Activated naive CD4-positive, alpha-beta T cell treated with anti-CD3 and anti-CD28 coated beads for 36 hours (primary cell): Measurements from ENCODE around the gene WDR44. TPM values are rescaled to one million over a fixed set of nuclear protein-coding genes. Genes with fewer than 3 reads are reported as not detected.

Experiments
- CTCF ChIA-PET: fragments of 350-600 bp; sonication (Branson Sonifier 250); formaldehyde crosslinking; loops from one replicate; lab custom pipeline; 2021; ENCODE audit warnings: antibody characterized with exemption; lab: Charles Lee
- DNase-seq: peaks from one replicate; pipeline ENCODE4 v3.0.0-alpha.2; 2020
- H3K27ac Mint-ChIP-seq: one replicate; pipeline ENCODE4 v1.8.0; 2021; ENCODE audit warnings: mild to moderate bottlenecking, mixed read lengths
- H3K27me3 Mint-ChIP-seq: one replicate; pipeline ENCODE4 v1.8.0; 2021; ENCODE audit warnings: low read depth, mixed read lengths
- H3K36me3 Mint-ChIP-seq: one replicate; pipeline ENCODE4 v1.8.0; 2021; ENCODE audit warnings: low read depth, mixed read lengths
- H3K4me1 Mint-ChIP-seq: one replicate; pipeline ENCODE4 v1.8.0; 2021; ENCODE audit warnings: low read depth, mixed read lengths
- H3K4me3 Mint-ChIP-seq: one replicate; pipeline ENCODE4 v1.8.0; 2021; ENCODE audit warnings: mild to moderate bottlenecking, moderate library complexity, mixed read lengths
- H3K9me3 Mint-ChIP-seq: one replicate; pipeline ENCODE4 v1.8.0; 2021; ENCODE audit warnings: mixed read lengths
- intact Hi-C: fragments of 100-400 bp; cut with micrococcal nuclease; formaldehyde crosslinking; loops from one replicate; pipeline ENCODE4 v1.15.1; 2023
- total RNA-seq, 2 experiments: library from RNA; stranded (reverse); gene quantifications; one replicate each; pipeline ENCODE4 v1.2.3, GENCODE V29; 2021

The WDR44 gene
- total RNA-seq, 2 experiments from 2014 or later = 4.0 to 5.4 TPM

GRCh38 chrX:118367338-118367737 lies 21.4 kb downstream of the WDR44 start:
- H3K27me3 Mint-ChIP-seq = no peaks in the 10 kb centered on the region
- no peak for DNase-seq
- intact Hi-C loops = no loop called here
- CTCF ChIA-PET = no interaction called here
- peaks cover 4% of the 10 kb centered on the region for H3K36me3 Mint-ChIP-seq
- H3K9me3 Mint-ChIP-seq = no peaks in the 10 kb centered on the region
- peaks cover 13% of the 10 kb centered on the region for H3K4me1 Mint-ChIP-seq
- no peak overlapping the region for H3K27ac Mint-ChIP-seq
- no peak overlapping the region for H3K4me3 Mint-ChIP-seq

- Mint-ChIP-seq H3K9me3 (no peaks in the 10 kb centered on the region), H3K4me3 (no peak overlapping the region), H3K27ac (no peak overlapping the region), H3K4me1 (peaks cover 13% of the 10 kb centered on the region), H3K27me3 (no peaks in the 10 kb centered on the region), H3K36me3 (peaks cover 4% of the 10 kb centered on the region)
- intact Hi-C loops = no loop called here
- no peak for DNase-seq
- CTCF ChIA-PET = no interaction called here
These were observed 22.5 kb downstream of the WDR44 start for GRCh38 chrX:118368398-118368797.

- intact Hi-C loops = no loop called here
- H3K4me1 Mint-ChIP-seq = peaks cover 5% of the 10 kb centered on the region
- H3K4me3 Mint-ChIP-seq = no peak overlapping the region
- H3K27me3 Mint-ChIP-seq = no peaks in the 10 kb centered on the region
- H3K9me3 Mint-ChIP-seq = no peaks in the 10 kb centered on the region
- peaks cover 4% of the 10 kb centered on the region for H3K36me3 Mint-ChIP-seq
- DNase-seq = no peak
- CTCF ChIA-PET = interaction anchor here (0.6 kb wide), 1 partner anchor 45 kb away, joined by 3 read pairs; no protein-coding TSS in a partner anchor
- H3K27ac Mint-ChIP-seq = no peak overlapping the region
These were observed 25.2 kb downstream of the WDR44 start for GRCh38 chrX:118370921-118371624.

GRCh38 chrX:118373538-118373937 lies 27.6 kb downstream of the WDR44 start:
- no peaks in the 10 kb centered on the region for H3K36me3 Mint-ChIP-seq
- no peaks in the 10 kb centered on the region for H3K27me3 Mint-ChIP-seq
- no peaks in the 10 kb centered on the region for H3K9me3 Mint-ChIP-seq
- CTCF ChIA-PET = no interaction called here
- no peak for DNase-seq
- intact Hi-C loops = no loop called here
- no peak overlapping the region for H3K4me3 Mint-ChIP-seq
- no peak overlapping the region for H3K27ac Mint-ChIP-seq
- peaks cover 5% of the 10 kb centered on the region for H3K4me1 Mint-ChIP-seq

GRCh38 chrX:118383120-118383519 lies 37.2 kb downstream of the WDR44 start:
- H3K4me1 Mint-ChIP-seq = no peaks in the 10 kb centered on the region
- H3K4me3 Mint-ChIP-seq = no peak overlapping the region
- H3K9me3 Mint-ChIP-seq = no peaks in the 10 kb centered on the region
- CTCF ChIA-PET = interaction anchor here (1.0 kb wide), 1 partner anchor 217 kb away, joined by 4 read pairs; no protein-coding TSS in a partner anchor
- H3K27ac Mint-ChIP-seq = no peak overlapping the region
- DNase-seq = no peak
- H3K27me3 Mint-ChIP-seq = no peaks in the 10 kb centered on the region
- intact Hi-C loops = no loop called here
- peaks cover 4% of the 10 kb centered on the region for H3K36me3 Mint-ChIP-seq

GRCh38 chrX:118392716-118393115 lies 46.8 kb downstream of the WDR44 start:
- no peak for DNase-seq
- no peaks in the 10 kb centered on the region for H3K9me3 Mint-ChIP-seq
- H3K4me1 Mint-ChIP-seq = no peaks in the 10 kb centered on the region
- intact Hi-C loops = no loop called here
- CTCF ChIA-PET = no interaction called here
- peaks cover 4% of the 10 kb centered on the region for H3K36me3 Mint-ChIP-seq
- no peaks in the 10 kb centered on the region for H3K27me3 Mint-ChIP-seq
- no peak overlapping the region for H3K4me3 Mint-ChIP-seq
- H3K27ac Mint-ChIP-seq = no peak overlapping the region

GRCh38 chrX:118396113-118396512 lies 50.2 kb downstream of the WDR44 start:
- CTCF ChIA-PET = no interaction called here
- no peaks in the 10 kb centered on the region for H3K4me1 Mint-ChIP-seq
- H3K36me3 Mint-ChIP-seq = peaks cover 6% of the 10 kb centered on the region

GRCh38 chrX:118418811-118419251 lies 72.9 kb downstream of the WDR44 start:
- DNase-seq = no peak
- Mint-ChIP-seq H3K27ac (no peak overlapping the region), H3K4me3 (no peak overlapping the region), H3K4me1 (peaks cover 10% of the 10 kb centered on the region), H3K27me3 (no peaks in the 10 kb centered on the region), H3K9me3 (no peaks in the 10 kb centered on the region), H3K36me3 (peaks cover 8% of the 10 kb centered on the region)
- intact Hi-C loops = no loop called here
- CTCF ChIA-PET = no interaction called here

More at GRCh38 chrX:118396113-118396512, 50.2 kb downstream of the WDR44 start:
- no peaks in the 10 kb centered on the region for H3K9me3 Mint-ChIP-seq
- no peak for DNase-seq
- intact Hi-C loops = no loop called here
- no peak overlapping the region for H3K27ac Mint-ChIP-seq
- no peaks in the 10 kb centered on the region for H3K27me3 Mint-ChIP-seq
- no peak overlapping the region for H3K4me3 Mint-ChIP-seq

GRCh38 chrX:118420462-118420861 lies 74.6 kb downstream of the WDR44 start:
- DNase-seq = no peak
- no peaks in the 10 kb centered on the region for H3K9me3 Mint-ChIP-seq
- intact Hi-C loops = no loop called here
- H3K4me1 Mint-ChIP-seq = peaks cover 10% of the 10 kb centered on the region
- CTCF ChIA-PET = no interaction called here
- H3K27me3 Mint-ChIP-seq = no peaks in the 10 kb centered on the region
- peaks cover 9% of the 10 kb centered on the region for H3K36me3 Mint-ChIP-seq
- H3K27ac Mint-ChIP-seq = peak overlapping the region; percentile 54
- no peak overlapping the region for H3K4me3 Mint-ChIP-seq

GRCh38 chrX:118423558-118423957 lies 77.7 kb downstream of the WDR44 start:
- Mint-ChIP-seq H3K27me3 (no peaks in the 10 kb centered on the region), H3K4me3 (no peak overlapping the region), H3K9me3 (no peaks in the 10 kb centered on the region), H3K36me3 (peaks cover 6% of the 10 kb centered on the region), H3K4me1 (peaks cover 8% of the 10 kb centered on the region), H3K27ac (no peak overlapping the region)
- intact Hi-C loops = loop anchor here (1.0 kb wide), 1 partner anchor 76 kb away; no protein-coding TSS in a partner anchor
- peak; percentile 12 for DNase-seq
- CTCF ChIA-PET = no interaction called here

- intact Hi-C loops = no loop called here
- Mint-ChIP-seq H3K27me3 (no peaks in the 10 kb centered on the region), H3K36me3 (no peaks in the 10 kb centered on the region), H3K4me3 (no peak overlapping the region), H3K27ac (no peak overlapping the region), H3K9me3 (no peaks in the 10 kb centered on the region), H3K4me1 (no peaks in the 10 kb centered on the region)
- CTCF ChIA-PET = no interaction called here
- no peak for DNase-seq
These were observed 86.9 kb downstream of the WDR44 start for GRCh38 chrX:118432799-118433198.

GRCh38 chrX:118437283-118437682 lies 91.4 kb downstream of the WDR44 start:
- H3K27me3 Mint-ChIP-seq = no peaks in the 10 kb centered on the region
- H3K4me1 Mint-ChIP-seq = no peaks in the 10 kb centered on the region
- H3K27ac Mint-ChIP-seq = no peak overlapping the region
- H3K9me3 Mint-ChIP-seq = no peaks in the 10 kb centered on the region
- no peak for DNase-seq
- no peak overlapping the region for H3K4me3 Mint-ChIP-seq
- H3K36me3 Mint-ChIP-seq = no peaks in the 10 kb centered on the region
- intact Hi-C loops = no loop called here
- CTCF ChIA-PET = no interaction called here

GRCh38 chrX:118448273-118448783 lies 102.4 kb downstream of the WDR44 start:
- Mint-ChIP-seq H3K27me3 (no peaks in the 10 kb centered on the region), H3K9me3 (no peaks in the 10 kb centered on the region), H3K27ac (no peak overlapping the region), H3K4me3 (no peak overlapping the region), H3K36me3 (no peaks in the 10 kb centered on the region), H3K4me1 (no peaks in the 10 kb centered on the region)
- intact Hi-C loops = no loop called here
- CTCF ChIA-PET = no interaction called here
- DNase-seq = no peak
